Sigmoid colon (tissue), 4 donors: ENCODE data around the gene OR5C1.

Experiments
- CTCF ChIP-seq, 4 experiments: fragments of 450-650 bp in 3 of 4; fragments of 200-600 bp in 1 of 4; IDR thresholded peaks; one replicate each; pipeline ENCODE4 v1.5.1; 2016 to 2019; ENCODE audit warnings: antibody characterized with exemption in 4 of 4, mild to moderate bottlenecking in 3 of 4, moderate library complexity in 2 of 4
- POLR2A ChIP-seq, 2 donors: fragments of 450-650 bp; IDR thresholded peaks; one replicate each; pipeline ENCODE4 v1.6.1; 2016; ENCODE audit warnings: antibody characterized with exemption in 2 of 2, mild to moderate bottlenecking in 2 of 2, moderate library complexity in 2 of 2
- POLR2AphosphoS5 ChIP-seq, 4 donors: sonication (generic); formaldehyde crosslinking; IDR thresholded peaks; one replicate each; pipeline ENCODE4 v1.6.1; 2017; ENCODE audit warnings: antibody characterized with exemption in 4 of 4

GRCh38 chr9:122767817-122768216, 20.9 kb upstream of the OR5C1 start:
- no peak for TF ChIP-seq CTCF (IDR thresholded peaks at IDR 0.05)
- no peak for TF ChIP-seq POLR2AphosphoS5 (IDR thresholded peaks at IDR 0.05)
- no peak for TF ChIP-seq POLR2A (IDR thresholded peaks at IDR 0.05)
